ENCODE measurements around the gene RREB1.

Gene RREB1

DNA sequence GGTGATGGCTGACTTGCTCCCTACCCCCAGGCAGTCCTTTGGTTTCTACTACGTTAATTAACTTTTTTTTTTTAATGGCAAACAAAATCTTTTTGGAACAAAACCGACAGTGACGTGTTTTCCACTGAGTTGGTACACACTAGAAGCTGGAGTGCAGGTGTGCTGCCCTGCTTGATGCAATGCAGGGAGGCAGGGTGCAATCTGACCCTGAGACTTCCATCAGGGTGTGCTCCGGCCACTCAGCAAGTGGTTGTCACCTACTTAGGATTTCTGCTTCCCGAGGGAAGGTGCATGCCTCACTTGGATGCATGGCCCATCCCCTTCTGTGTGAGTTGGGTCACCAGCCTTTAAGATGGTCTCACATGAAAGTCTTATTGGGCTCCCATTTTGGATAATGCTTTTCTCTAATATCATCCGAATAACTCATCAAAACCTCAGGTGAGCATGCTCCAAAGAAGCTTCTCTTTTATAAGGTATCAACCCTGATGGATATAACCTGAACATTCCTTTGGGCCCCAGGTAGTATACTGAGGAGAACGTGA is 14.0 kb downstream of the RREB1 start:
- DNase-seq (ENCODE audit: low read depth) = no peak
- no peak overlapping the region for H3K4me3 ChIP-seq (ENCODE audit: control insufficient read depth, low read depth, low read length)
- TF ChIP-seq, protein P1, sequence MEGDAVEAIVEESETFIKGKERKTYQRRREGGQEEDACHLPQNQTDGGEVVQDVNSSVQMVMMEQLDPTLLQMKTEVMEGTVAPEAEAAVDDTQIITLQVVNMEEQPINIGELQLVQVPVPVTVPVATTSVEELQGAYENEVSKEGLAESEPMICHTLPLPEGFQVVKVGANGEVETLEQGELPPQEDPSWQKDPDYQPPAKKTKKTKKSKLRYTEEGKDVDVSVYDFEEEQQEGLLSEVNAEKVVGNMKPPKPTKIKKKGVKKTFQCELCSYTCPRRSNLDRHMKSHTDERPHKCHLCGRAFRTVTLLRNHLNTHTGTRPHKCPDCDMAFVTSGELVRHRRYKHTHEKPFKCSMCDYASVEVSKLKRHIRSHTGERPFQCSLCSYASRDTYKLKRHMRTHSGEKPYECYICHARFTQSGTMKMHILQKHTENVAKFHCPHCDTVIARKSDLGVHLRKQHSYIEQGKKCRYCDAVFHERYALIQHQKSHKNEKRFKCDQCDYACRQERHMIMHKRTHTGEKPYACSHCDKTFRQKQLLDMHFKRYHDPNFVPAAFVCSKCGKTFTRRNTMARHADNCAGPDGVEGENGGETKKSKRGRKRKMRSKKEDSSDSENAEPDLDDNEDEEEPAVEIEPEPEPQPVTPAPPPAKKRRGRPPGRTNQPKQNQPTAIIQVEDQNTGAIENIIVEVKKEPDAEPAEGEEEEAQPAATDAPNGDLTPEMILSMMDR (IDR thresholded peaks at IDR 0.05; ENCODE audit: control insufficient read depth, insufficient read depth, low read depth, low read length, missing control alignments) = no peak

- DNase-seq (ENCODE audit: low read depth) = no peak
- TF ChIP-seq, protein P1 (IDR thresholded peaks at IDR 0.05; ENCODE audit: control insufficient read depth, insufficient read depth, low read depth, low read length, missing control alignments) = no peak
- H3K4me3 ChIP-seq (ENCODE audit: control insufficient read depth, low read depth, low read length) = no peak overlapping the region
Observed at GRCh38 chr6:7122684-7123083, 14.9 kb downstream of the RREB1 start.

- no peak for DNase-seq (ENCODE audit: low read depth)
- TF ChIP-seq, protein P1 (IDR thresholded peaks at IDR 0.05; ENCODE audit: control insufficient read depth, insufficient read depth, low read depth, low read length, missing control alignments) = no peak
- H3K4me3 ChIP-seq (ENCODE audit: control insufficient read depth, low read depth, low read length) = no peak overlapping the region
Observed at GRCh38 chr6:7124114-7124513, 16.4 kb downstream of the RREB1 start.

DNA sequence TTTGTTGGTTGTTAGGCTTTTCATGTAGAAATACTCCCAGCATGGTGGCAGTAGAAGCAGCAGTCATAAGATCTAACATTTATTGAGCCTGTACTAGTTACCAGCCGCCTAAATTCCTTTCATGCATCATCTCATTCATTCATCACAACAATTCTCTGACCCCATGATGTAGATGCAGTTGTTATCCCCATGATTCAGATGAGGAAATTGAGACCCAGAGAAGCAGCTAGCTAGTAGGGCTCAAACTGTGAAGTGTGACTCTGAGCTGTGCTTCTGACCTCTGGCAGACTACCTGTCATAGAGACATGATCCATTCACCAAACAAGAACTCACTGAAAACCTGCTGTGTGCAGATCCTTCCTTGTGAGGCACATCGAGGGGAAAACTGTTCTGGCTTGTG is 16.9 kb downstream of the RREB1 start:
- TF ChIP-seq, protein P1 (IDR thresholded peaks at IDR 0.05; ENCODE audit: control insufficient read depth, insufficient read depth, low read depth, low read length, missing control alignments) = no peak
- DNase-seq (ENCODE audit: low read depth) = no peak

GRCh38 chr6:7125290-7125689 is 17.5 kb downstream of the RREB1 start:
- H3K4me3 ChIP-seq (ENCODE audit: control insufficient read depth, low read depth, low read length) = no peak overlapping the region
- no peak for DNase-seq (ENCODE audit: low read depth)
- TF ChIP-seq, protein P1 (IDR thresholded peaks at IDR 0.05; ENCODE audit: control insufficient read depth, insufficient read depth, low read depth, low read length, missing control alignments) = no peak

More for the DNA sequence above, 16.9 kb downstream of the RREB1 start:
- H3K4me3 ChIP-seq (ENCODE audit: control insufficient read depth, low read depth, low read length) = no peak overlapping the region

GRCh38 chr6:7126754-7127153 is 19.0 kb downstream of the RREB1 start:
- DNase-seq (ENCODE audit: low read depth) = no peak
- TF ChIP-seq, protein P1 (IDR thresholded peaks at IDR 0.05; ENCODE audit: control insufficient read depth, insufficient read depth, low read depth, low read length, missing control alignments) = no peak
- H3K4me3 ChIP-seq (ENCODE audit: control insufficient read depth, low read depth, low read length) = no peak overlapping the region

DNA sequence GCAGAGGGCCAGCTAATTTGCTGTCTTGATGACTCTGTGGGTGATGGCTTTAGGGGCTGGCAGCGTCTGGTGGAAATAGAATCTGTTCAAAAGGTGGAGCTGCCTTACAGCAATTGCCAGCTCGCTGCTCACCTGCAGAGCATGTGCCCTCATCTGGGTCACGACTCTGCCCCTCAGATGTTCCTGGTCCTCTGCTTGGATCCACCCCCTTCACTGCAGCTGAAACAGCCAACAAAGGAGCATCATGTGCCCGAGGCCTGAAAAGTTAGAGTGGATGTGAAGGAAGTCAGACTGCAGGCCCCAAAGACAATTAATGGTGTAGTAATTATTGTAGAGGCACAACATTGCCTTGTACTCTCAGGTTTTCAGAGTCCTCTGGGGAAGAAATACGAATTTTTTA is 19.9 kb downstream of the RREB1 start:
- TF ChIP-seq, protein P1 (IDR thresholded peaks at IDR 0.05; ENCODE audit: control insufficient read depth, insufficient read depth, low read depth, low read length, missing control alignments) = no peak
- no peak for DNase-seq (ENCODE audit: low read depth)

More for the DNA sequence above, 19.9 kb downstream of the RREB1 start:
- H3K4me3 ChIP-seq (ENCODE audit: control insufficient read depth, low read depth, low read length) = no peak overlapping the region

Data from AG09309 (cell line).